Parietal lobe (tissue), 2 donors: ENCODE measurements around the gene SPP1. TPM values are rescaled to one million over a fixed set of nuclear protein-coding genes. Genes with fewer than 3 reads are reported as not detected.

ENCODE experiments used
- small RNA-seq: library from RNA; depleted of rRNA; stranded (forward); fragments of <200 nt; gene quantifications from one replicate; pipeline ENCODE3, GENCODE V24; 2014; ENCODE audit warnings: low replicate concordance
- total RNA-seq: library from RNA; depleted of rRNA; stranded (reverse); fragments of >200 nt; gene quantifications from one replicate; pipeline ENCODE4 v1.2.3, GENCODE V29; 2014

The SPP1 gene
- 161 TPM for total RNA-seq

GRCh38 chr4:87975466-87975865 lies at the start of gene SPP1:
Gene SPP1 (plus strand): TSS chr4:87975714. CDS start chr4:87976896, 1,182 bp downstream.

GRCh38 chr4:88007304-88008121 lies 32.0 kb downstream of the SPP1 start, which contains the start of gene PKD2:
Gene PKD2 (plus strand): TSS chr4:88007635. CDS start chr4:88007734, 99 bp downstream.

Small RNA genes within 50 kb of the gene (small RNA-seq; reads per million reads assigned to genes)
- not detected for gene RNU1-36P

Other genes starting within 250 kb of the SPP1 start
- gene IBSP, start 176.2 kb upstream of the SPP1 start, total RNA-seq, result not detected
- gene MEPE, start 142.7 kb upstream of the SPP1 start, total RNA-seq, result not detected
- gene PKD2, start 31.9 kb downstream of the SPP1 start, total RNA-seq, result 67.3 TPM
- 15.0 TPM for gene ABCG2, start 182.9 kb downstream of the SPP1 start, total RNA-seq